Activated CD4-positive, alpha-beta memory T cell treated with anti-CD3 and anti-CD28 coated beads, Interleukin-2, amount 10 ng/mL, durations not matched to agents 7 days and 5 days (primary cell): Measurements from ENCODE around the gene TNFSF10. TPM values are rescaled to one million over a fixed set of nuclear protein-coding genes. Genes with fewer than 3 reads are reported as not detected.

Experiments
- CTCF ChIA-PET: fragments of 350-600 bp; sonication (Branson Sonifier 250); formaldehyde crosslinking; loops from one replicate; lab custom pipeline; 2021; ENCODE audit warnings: antibody characterized with exemption, inconsistent platforms; lab: Charles Lee
- POLR2A ChIA-PET: fragments of 350-600 bp; sonication (Branson Sonifier 250); formaldehyde crosslinking; loops from one replicate; lab custom pipeline; 2021; ENCODE audit warnings: antibody characterized with exemption; lab: Charles Lee
- DNase-seq: peaks from one replicate; pipeline ENCODE4 v3.0.0-alpha.2; 2020
- H3K27ac Mint-ChIP-seq: one replicate; pipeline ENCODE4 v1.8.0; 2021; ENCODE audit warnings: mild to moderate bottlenecking, mixed read lengths
- H3K27me3 Mint-ChIP-seq: one replicate; pipeline ENCODE4 v1.8.0; 2021; ENCODE audit warnings: mixed read lengths
- H3K36me3 Mint-ChIP-seq: one replicate; pipeline ENCODE4 v1.8.0; 2021; ENCODE audit warnings: low read depth, mixed read lengths
- H3K4me1 Mint-ChIP-seq: one replicate; pipeline ENCODE4 v1.8.0; 2021; ENCODE audit warnings: mixed read lengths
- H3K4me3 Mint-ChIP-seq: one replicate; pipeline ENCODE4 v1.8.0; 2021; ENCODE audit warnings: mild to moderate bottlenecking, mixed read lengths
- H3K9me3 Mint-ChIP-seq: one replicate; pipeline ENCODE4 v1.8.0; 2021; ENCODE audit warnings: mixed read lengths
- total RNA-seq, 2 experiments: library from RNA; stranded (reverse); gene quantifications; one replicate each; pipeline ENCODE4 v1.2.3, GENCODE V29; 2021

Gene TNFSF10
- total RNA-seq, 2 experiments from 2014 or later, result 118 to 119 TPM

GRCh38 chr3:172557515-172558220 lies 34.4 kb upstream of the TNFSF10 start:
- POLR2A ChIA-PET, result no interaction called here
- Mint-ChIP-seq H3K4me3 (no peak overlapping the region), H3K9me3 (no peaks in the 10 kb centered on the region), H3K27me3 (no peaks in the 10 kb centered on the region), H3K27ac (no peak overlapping the region), H3K36me3 (peaks cover under 1% of the 10 kb centered on the region), H3K4me1 (peaks cover 21% of the 10 kb centered on the region)
- CTCF ChIA-PET, result no interaction called here
- no peak for DNase-seq

GRCh38 chr3:172553526-172554252 lies 30.5 kb upstream of the TNFSF10 start:
- ChIA-PET CTCF (no interaction called here), POLR2A (no interaction called here)
- Mint-ChIP-seq H3K27me3 (no peaks in the 10 kb centered on the region), H3K27ac (no peak overlapping the region), H3K4me1 (peaks cover 29% of the 10 kb centered on the region), H3K36me3 (peaks cover 2% of the 10 kb centered on the region), H3K9me3 (peaks cover 5% of the 10 kb centered on the region), H3K4me3 (no peak overlapping the region)
- DNase-seq, result no peak

GRCh38 chr3:172552607-172553006 lies 29.4 kb upstream of the TNFSF10 start:
- peaks cover 4% of the 10 kb centered on the region for H3K36me3 Mint-ChIP-seq
- no peak overlapping the region for H3K27ac Mint-ChIP-seq
- DNase-seq, result no peak
- ChIA-PET POLR2A (interaction anchor here (0.6 to 2.9 kb wide), 3 partner anchors 10 to 30 kb away, joined by 3 to 13 read pairs (median 7); partner anchors contain the start of gene TNFSF10), CTCF (interaction anchor here (0.7 to 1.0 kb wide), 3 partner anchors 10 to 42 kb away, joined by 3 to 4 read pairs (median 3); no protein-coding TSS in a partner anchor)
- H3K4me3 Mint-ChIP-seq, result no peak overlapping the region
- H3K4me1 Mint-ChIP-seq, result peaks cover 34% of the 10 kb centered on the region
- H3K9me3 Mint-ChIP-seq, result peaks cover 11% of the 10 kb centered on the region
- no peaks in the 10 kb centered on the region for H3K27me3 Mint-ChIP-seq

GRCh38 chr3:172551874-172552273 lies 28.6 kb upstream of the TNFSF10 start:
- Mint-ChIP-seq H3K36me3 (peaks cover 4% of the 10 kb centered on the region), H3K27ac (no peak overlapping the region), H3K4me3 (no peak overlapping the region), H3K27me3 (no peaks in the 10 kb centered on the region), H3K4me1 (peaks cover 34% of the 10 kb centered on the region), H3K9me3 (peaks cover 11% of the 10 kb centered on the region)
- POLR2A ChIA-PET, result interaction anchor here (2.9 kb wide), 1 partner anchor 29 kb away, joined by 13 read pairs; the partner anchor contains the start of gene TNFSF10
- CTCF ChIA-PET, result interaction anchor here (0.7 kb wide), 1 partner anchor 11 kb away, joined by 3 read pairs; no protein-coding TSS in a partner anchor
- DNase-seq, result no peak

- H3K4me3 Mint-ChIP-seq, result peak overlapping the region; percentile 18
- peak overlapping the region; percentile 51 for H3K27ac Mint-ChIP-seq
- no peaks in the 10 kb centered on the region for H3K27me3 Mint-ChIP-seq
- peaks cover 11% of the 10 kb centered on the region for H3K9me3 Mint-ChIP-seq
- CTCF ChIA-PET, result interaction anchor here (0.7 to 1.6 kb wide), 3 partner anchors 15 to 45 kb away, joined by 3 to 10 read pairs (median 4); no protein-coding TSS in a partner anchor
- H3K36me3 Mint-ChIP-seq, result peaks cover 6% of the 10 kb centered on the region
- peaks cover 44% of the 10 kb centered on the region for H3K4me1 Mint-ChIP-seq
- POLR2A ChIA-PET, result interaction anchor here (0.7 to 3.5 kb wide), 5 partner anchors 12 to 30 kb away, joined by 3 to 15 read pairs (median 5); partner anchors contain the start of gene TNFSF10
- peak; percentile 81 for DNase-seq
Observed at GRCh38 chr3:172550347-172550943, 27.2 kb upstream of the TNFSF10 start.

GRCh38 chr3:172549144-172549543 lies 25.9 kb upstream of the TNFSF10 start:
- Mint-ChIP-seq H3K4me1 (peaks cover 49% of the 10 kb centered on the region), H3K4me3 (no peak overlapping the region), H3K27ac (no peak overlapping the region), H3K36me3 (peaks cover 6% of the 10 kb centered on the region), H3K27me3 (no peaks in the 10 kb centered on the region), H3K9me3 (peaks cover 11% of the 10 kb centered on the region)
- DNase-seq, result no peak
- POLR2A ChIA-PET, result interaction anchor here (3.5 kb wide), 1 partner anchor 13 kb away, joined by 15 read pairs; no protein-coding TSS in a partner anchor
- CTCF ChIA-PET, result interaction anchor here (1.0 to 1.4 kb wide), 2 partner anchors 14 to 46 kb away, joined by 3 to 4 read pairs; no protein-coding TSS in a partner anchor

GRCh38 chr3:172546628-172547214 lies 23.5 kb upstream of the TNFSF10 start:
- Mint-ChIP-seq H3K4me1 (peaks cover 58% of the 10 kb centered on the region), H3K27ac (peak overlapping the region; percentile 66), H3K36me3 (peaks cover 6% of the 10 kb centered on the region), H3K9me3 (peaks cover 8% of the 10 kb centered on the region), H3K27me3 (no peaks in the 10 kb centered on the region), H3K4me3 (no peak overlapping the region)
- ChIA-PET CTCF (interaction anchor here (1.0 to 1.9 kb wide), 5 partner anchors 10 to 127 kb away, joined by 4 to 6 read pairs (median 4); no protein-coding TSS in a partner anchor), POLR2A (interaction anchor here (0.9 to 2.2 kb wide), 3 partner anchors 16 to 31 kb away, joined by 4 to 12 read pairs (median 6); partner anchors contain the start of gene TNFSF10)
- DNase-seq, result no peak

GRCh38 chr3:172546105-172546504 lies 22.9 kb upstream of the TNFSF10 start:
- Mint-ChIP-seq H3K9me3 (peaks cover 8% of the 10 kb centered on the region), H3K36me3 (peaks cover 6% of the 10 kb centered on the region), H3K4me3 (no peak overlapping the region), H3K27ac (peak overlapping the region; percentile 66), H3K27me3 (no peaks in the 10 kb centered on the region), H3K4me1 (peaks cover 52% of the 10 kb centered on the region)
- ChIA-PET CTCF (interaction anchor here (1.0 to 1.9 kb wide), 5 partner anchors 9 to 127 kb away, joined by 4 to 6 read pairs (median 4); no protein-coding TSS in a partner anchor), POLR2A (interaction anchor here (0.6 to 2.2 kb wide), 4 partner anchors 15 to 31 kb away, joined by 3 to 12 read pairs (median 5); partner anchors contain the start of gene TNFSF10)
- no peak for DNase-seq

GRCh38 chr3:172544404-172544803 lies 21.2 kb upstream of the TNFSF10 start:
- Mint-ChIP-seq H3K27me3 (no peaks in the 10 kb centered on the region), H3K27ac (no peak overlapping the region), H3K4me3 (no peak overlapping the region), H3K9me3 (peaks cover 10% of the 10 kb centered on the region), H3K4me1 (peaks cover 39% of the 10 kb centered on the region), H3K36me3 (peaks cover 7% of the 10 kb centered on the region)
- DNase-seq, result no peak
- ChIA-PET CTCF (no interaction called here), POLR2A (interaction anchor here (1.2 kb wide), 1 partner anchor 21 kb away, joined by 3 read pairs; the partner anchor contains the start of gene TNFSF10)

- ChIA-PET POLR2A (no interaction called here), CTCF (no interaction called here)
Observed at GRCh38 chr3:172543884-172544283, 20.7 kb upstream of the TNFSF10 start.

GRCh38 chr3:172543419-172543818 lies 20.2 kb upstream of the TNFSF10 start:
- POLR2A ChIA-PET, result no interaction called here
- peaks cover 44% of the 10 kb centered on the region for H3K4me1 Mint-ChIP-seq
- CTCF ChIA-PET, result no interaction called here
- H3K9me3 Mint-ChIP-seq, result peaks cover 9% of the 10 kb centered on the region
- H3K4me3 Mint-ChIP-seq, result no peak overlapping the region
- peaks cover 13% of the 10 kb centered on the region for H3K36me3 Mint-ChIP-seq
- H3K27ac Mint-ChIP-seq, result no peak overlapping the region
- H3K27me3 Mint-ChIP-seq, result no peaks in the 10 kb centered on the region
- DNase-seq, result no peak

More at GRCh38 chr3:172543884-172544283, 20.7 kb upstream of the TNFSF10 start:
- Mint-ChIP-seq H3K27ac (no peak overlapping the region), H3K36me3 (peaks cover 12% of the 10 kb centered on the region), H3K9me3 (peaks cover 12% of the 10 kb centered on the region), H3K4me3 (no peak overlapping the region), H3K4me1 (peaks cover 42% of the 10 kb centered on the region), H3K27me3 (no peaks in the 10 kb centered on the region)
- DNase-seq, result no peak

- Mint-ChIP-seq H3K36me3 (peaks cover 17% of the 10 kb centered on the region), H3K4me1 (peaks cover 45% of the 10 kb centered on the region), H3K4me3 (no peak overlapping the region), H3K27ac (no peak overlapping the region), H3K27me3 (no peaks in the 10 kb centered on the region), H3K9me3 (peaks cover 5% of the 10 kb centered on the region)
- DNase-seq, result no peak
- CTCF ChIA-PET, result no interaction called here
- POLR2A ChIA-PET, result no interaction called here
Observed at GRCh38 chr3:172542999-172543398, 19.8 kb upstream of the TNFSF10 start.
